NCI-H510A treated with DMSO at 0.1 percent for 48 hours (cell line): Measurements from ENCODE around the gene SIGLEC1.

Source experiments
- DNase-seq: peaks from one replicate; lab custom pipeline; 2025; lab: John Stamatoyannopoulos, UW

The SIGLEC1 gene

GRCh38 chr20:3701061-3701998, 11.1 kb downstream of the SIGLEC1 start:
- DNase-seq, result no peak

GRCh38 chr20:3699037-3699436, 13.4 kb downstream of the SIGLEC1 start:
- no peak for DNase-seq

- no peak for DNase-seq
Observed at GRCh38 chr20:3698591-3699001, 13.8 kb downstream of the SIGLEC1 start.

- no peak for DNase-seq
Observed at GRCh38 chr20:3697588-3698305, 14.7 kb downstream of the SIGLEC1 start.

DNA sequence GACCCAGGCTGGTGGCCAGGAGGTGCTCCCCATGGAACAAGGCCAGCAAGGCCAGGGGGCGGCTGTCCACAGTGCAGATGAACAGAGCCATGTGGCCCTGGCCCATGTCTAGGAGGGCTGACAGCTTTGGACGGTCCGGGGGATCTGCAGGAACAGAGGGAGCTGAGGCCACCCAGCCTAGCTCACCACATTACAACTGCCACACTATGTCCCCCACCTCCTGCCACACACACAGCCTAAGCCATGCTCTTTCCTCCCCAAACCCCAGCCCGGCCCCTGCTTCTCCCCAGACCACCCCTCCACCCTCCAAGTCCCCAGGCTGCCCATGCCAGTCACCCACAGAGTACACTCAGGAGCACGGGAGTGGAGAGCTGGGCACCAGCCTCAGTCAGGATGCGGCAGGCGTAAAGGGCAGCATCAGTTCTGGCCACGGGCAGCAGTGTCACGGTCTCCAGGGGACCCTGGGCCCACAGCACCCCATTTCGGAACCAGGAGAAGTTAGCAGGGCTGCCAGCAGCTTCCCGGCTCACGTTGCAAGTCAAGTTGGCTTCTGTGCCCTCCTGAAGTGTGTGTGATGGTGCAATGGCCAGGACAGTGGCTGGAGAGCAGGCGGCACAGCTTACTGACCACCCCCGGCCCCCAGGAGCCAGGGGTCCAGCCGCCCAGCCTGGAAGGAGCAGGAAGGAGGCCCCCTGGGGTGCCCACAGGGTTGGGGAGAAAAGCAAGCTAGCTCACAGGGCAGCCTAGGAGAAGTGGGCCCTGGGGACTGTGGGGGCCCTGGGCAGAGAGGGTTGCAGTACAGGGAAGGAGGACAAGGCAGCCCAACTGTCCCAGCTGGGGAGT, 15.4 kb downstream of the SIGLEC1 start:
- no peak for DNase-seq

DNA sequence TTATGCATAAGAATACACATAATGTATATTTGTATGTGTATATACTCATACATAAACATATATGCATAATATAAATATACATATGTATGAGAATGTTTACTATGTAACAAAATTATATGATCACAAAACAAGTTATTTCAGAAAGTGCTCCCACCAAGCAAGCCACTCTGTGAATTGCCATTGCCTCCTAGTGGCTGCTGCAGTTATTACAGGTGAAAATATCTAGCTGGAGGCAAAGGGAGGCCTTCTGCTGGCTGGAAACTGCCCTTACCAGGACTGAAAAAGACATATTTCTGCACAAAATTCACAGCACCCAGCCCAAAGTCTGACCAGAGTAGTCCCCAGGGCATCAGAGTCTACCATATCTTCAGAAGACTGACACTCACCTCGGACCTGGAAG, 16.2 kb downstream of the SIGLEC1 start:
- no peak for DNase-seq

GRCh38 chr20:3694864-3695263, 17.5 kb downstream of the SIGLEC1 start:
- no peak for DNase-seq

- DNase-seq, result no peak
Observed at GRCh38 chr20:3693376-3693775, 19.0 kb downstream of the SIGLEC1 start.

DNA sequence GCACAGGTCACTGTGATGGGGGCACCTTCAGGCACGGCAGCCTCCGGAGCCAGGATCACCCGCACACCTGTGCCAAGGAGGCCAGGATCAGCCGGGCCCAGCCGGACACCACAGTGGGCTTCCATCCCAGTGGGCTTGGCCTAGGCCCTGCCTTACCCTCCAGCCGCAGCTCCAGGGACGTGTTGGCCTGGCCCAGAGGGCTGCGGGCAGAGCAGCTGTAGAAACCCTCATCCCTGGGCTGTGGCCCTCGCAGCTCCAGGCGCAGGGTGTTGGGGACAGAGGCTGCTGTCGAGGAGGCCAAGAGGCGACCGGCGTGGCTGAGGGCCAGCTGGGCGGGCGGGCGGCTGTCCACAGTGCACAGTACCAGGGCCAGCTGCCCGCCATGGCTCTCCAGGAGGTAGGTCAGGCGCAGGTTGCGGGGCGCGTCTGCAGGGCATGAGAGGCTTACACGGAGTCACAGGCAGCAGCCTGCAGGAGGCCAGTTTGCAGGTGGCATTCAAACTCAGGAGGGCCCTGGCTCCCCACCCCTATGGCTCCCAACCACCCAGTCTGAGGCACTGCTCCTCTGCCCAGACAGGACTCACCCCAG, 19.6 kb downstream of the SIGLEC1 start:
- no peak for DNase-seq

- DNase-seq, result no peak
Observed at GRCh38 chr20:3691897-3692296, 20.5 kb downstream of the SIGLEC1 start.

DNA sequence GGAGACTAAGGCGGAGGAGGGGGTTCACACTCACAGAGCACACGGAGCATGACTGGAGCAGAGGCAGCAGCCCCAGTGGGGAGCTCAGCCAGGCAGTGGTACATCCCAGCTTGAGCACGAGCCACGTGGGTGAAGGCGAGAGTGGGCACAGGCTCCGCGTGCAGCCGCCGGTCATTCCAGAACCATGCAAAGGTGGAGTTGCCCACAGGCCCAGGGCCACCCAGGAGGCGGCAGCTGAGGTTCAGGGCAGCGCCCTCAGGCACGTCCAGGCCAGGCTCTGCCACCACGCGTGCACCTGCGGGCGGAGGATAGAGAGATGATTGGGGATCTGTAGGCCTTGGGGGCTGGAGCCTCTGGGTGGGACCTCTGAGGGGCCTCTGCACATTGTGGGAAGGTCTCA, 21.1 kb downstream of the SIGLEC1 start:
- DNase-seq, result no peak

DNA sequence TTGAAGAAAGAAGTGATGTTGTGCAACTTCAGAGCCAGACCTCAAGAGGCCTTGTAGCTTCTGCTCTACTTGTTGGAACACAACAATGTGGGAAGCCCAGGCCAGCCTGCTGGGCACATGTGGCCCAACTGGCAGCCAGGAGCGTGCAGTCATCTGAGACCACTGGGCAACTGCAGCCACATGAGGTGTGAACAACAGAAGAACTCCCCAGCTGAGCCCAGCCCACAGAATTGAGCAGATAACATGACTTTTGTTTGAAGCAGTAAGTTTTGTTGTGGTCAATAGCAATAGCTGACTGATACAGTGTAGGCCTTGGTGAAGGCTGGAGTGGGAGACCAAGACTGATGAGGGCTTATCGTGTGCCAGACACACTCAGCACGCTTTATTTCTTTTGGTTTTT, 22.0 kb downstream of the SIGLEC1 start:
- DNase-seq, result no peak

GRCh38 chr20:3689978-3690377, 22.4 kb downstream of the SIGLEC1 start:
- DNase-seq, result no peak

DNA sequence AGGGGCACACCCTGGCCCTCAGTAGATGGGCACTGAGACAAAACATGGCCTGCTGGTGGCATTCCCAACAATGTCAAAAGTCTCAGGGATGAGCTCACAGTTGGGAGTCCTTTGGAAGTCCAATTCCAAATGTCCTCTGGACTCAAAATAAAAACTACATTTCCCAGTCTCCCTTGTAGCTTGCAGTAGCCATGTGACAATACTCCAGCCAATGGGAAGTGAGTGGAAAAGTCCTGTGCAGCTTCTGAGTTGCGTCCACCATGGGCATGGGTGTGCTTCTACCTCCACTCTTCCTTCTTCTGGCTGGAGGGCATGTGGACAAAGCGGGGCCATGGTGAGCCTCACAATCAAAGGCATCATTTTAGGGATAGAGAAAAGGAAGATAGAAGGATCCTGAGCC, 24.7 kb downstream of the SIGLEC1 start:
- peak; percentile 24 for DNase-seq

DNA sequence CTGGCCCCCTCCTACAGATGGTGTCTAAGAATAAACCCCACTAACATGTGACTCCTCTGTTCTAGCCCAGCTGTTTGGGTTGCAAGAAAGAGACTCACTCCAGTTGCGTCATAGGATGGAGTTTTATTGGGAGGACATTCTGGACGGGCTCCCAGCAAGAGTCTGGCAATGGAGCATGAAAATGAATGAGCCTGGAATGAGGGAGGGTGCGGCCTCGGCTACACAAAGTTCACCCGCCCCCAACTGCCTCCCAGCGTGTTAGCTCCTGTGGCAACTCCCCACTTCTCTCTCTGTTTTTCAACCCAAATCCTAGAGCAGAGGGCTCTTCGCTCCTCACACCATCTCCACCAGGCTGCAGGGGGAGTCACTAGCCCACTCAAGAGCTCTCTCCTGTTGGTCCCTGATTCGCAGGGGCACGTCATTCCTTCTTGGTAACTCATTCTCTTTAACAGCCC, 25.5 kb downstream of the SIGLEC1 start:
- DNase-seq, result no peak

DNA sequence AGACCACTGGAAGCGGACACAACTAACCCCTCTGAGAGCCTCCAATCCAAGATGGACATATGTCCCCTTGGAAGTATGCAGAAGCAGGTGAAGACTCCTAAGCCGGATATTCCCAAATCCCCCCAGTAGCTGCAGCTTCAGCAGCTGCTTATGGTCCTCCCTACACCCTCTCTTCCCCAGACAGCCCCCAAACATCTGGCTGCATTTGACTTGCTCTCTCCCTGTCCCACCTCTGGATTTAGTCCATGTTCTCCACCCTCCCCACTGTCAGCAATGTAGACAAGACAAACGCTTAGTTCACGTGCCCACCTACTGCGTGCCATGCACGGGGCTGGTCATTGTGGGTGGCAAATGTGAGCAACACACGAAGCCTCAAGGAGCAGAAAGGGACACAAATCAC, 26.0 kb downstream of the SIGLEC1 start:
- no peak for DNase-seq

DNA sequence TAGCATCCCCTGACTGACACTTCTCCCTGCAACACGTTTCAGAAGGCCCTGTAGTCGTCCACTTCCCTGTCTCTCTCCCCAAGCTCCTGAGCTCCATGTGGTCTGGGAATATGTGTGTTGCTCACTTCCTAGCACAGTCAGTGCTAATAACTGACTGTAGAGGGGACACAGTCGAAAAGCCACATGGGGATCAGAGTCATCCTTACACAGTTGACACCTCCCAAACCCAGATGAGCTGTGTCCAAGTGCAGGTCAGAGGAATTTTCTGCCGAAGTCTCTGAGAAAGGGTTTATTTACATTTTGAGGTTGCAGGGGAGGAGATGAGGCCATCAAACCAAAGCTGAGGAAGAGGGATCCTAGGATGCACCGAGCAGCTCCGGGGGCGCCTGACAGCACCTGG, 27.1 kb downstream of the SIGLEC1 start:
- no peak for DNase-seq

- no peak for DNase-seq
Observed at GRCh38 chr20:3681931-3682781, 30.2 kb downstream of the SIGLEC1 start, which contains the start of gene ADAM33. ADAM33 (minus strand) TSS chr20:3682010; CDS start chr20:3682004, 6 bp downstream.

DNA sequence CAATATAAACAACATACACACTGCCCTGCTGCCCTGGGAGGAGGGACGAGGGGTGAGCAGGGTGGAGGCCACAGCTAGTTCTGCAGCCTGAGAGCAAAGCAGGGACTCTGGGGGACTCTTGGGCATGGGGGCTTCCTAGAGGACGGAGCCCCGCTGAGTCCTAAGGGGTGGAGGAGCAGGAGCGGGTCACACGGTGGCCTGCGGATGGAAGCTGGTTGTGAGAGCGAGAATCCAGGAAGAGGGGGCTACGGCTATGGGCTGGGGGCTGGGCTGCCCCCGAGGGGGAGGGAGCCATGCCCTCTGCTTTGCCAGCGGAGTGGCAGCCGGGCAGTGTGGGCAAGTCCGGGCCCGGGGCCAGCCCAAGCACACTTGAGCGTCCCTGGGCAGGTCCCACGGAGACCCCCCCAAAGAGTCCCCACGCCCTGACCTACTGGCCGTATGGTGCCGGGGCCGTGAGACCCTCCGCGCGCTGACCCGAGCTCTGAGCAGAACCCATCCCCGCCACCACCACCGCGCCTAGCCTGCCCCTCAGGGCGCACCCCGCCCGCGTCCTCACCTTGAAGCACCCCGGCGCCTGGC, 31.0 kb downstream of the SIGLEC1 start:
- no peak for DNase-seq

DNA sequence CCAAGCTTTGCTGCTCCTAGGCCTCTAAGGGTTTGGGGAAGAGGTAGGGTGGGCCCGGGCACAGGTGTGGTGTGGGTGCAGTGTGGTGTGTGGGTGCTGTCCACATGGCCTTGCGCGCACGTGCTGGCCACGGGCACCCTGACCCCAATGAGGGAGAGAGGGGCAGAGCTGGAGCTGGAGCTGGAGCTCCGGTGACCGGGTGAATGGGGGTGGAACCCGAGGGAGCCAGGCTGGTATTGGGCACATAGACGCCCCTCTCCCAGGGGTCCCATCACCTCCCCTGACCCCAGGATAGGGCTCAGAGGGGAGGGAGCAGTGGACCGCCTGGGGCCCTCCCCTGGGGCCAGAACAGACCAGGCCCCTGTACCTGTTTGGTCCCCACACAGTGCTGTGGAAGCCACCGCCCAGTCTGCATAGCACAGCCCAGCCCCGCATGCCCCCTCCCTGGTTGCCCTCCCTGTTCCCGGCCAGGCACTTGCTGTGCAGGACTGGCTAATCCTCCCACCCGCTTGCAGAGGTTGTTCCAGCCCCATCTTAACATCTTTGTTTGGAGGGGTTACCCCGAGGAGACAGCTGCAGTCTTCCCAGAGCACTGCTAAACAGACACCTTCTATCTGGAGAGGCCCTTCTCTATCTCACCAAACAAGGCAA, 31.6 kb downstream of the SIGLEC1 start:
- peak; percentile 27 for DNase-seq
